ENCODE results near the gene SEMA4C.

Gene SEMA4C, protein sequence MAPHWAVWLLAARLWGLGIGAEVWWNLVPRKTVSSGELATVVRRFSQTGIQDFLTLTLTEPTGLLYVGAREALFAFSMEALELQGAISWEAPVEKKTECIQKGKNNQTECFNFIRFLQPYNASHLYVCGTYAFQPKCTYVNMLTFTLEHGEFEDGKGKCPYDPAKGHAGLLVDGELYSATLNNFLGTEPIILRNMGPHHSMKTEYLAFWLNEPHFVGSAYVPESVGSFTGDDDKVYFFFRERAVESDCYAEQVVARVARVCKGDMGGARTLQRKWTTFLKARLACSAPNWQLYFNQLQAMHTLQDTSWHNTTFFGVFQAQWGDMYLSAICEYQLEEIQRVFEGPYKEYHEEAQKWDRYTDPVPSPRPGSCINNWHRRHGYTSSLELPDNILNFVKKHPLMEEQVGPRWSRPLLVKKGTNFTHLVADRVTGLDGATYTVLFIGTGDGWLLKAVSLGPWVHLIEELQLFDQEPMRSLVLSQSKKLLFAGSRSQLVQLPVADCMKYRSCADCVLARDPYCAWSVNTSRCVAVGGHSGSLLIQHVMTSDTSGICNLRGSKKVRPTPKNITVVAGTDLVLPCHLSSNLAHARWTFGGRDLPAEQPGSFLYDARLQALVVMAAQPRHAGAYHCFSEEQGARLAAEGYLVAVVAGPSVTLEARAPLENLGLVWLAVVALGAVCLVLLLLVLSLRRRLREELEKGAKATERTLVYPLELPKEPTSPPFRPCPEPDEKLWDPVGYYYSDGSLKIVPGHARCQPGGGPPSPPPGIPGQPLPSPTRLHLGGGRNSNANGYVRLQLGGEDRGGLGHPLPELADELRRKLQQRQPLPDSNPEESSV

DNA sequence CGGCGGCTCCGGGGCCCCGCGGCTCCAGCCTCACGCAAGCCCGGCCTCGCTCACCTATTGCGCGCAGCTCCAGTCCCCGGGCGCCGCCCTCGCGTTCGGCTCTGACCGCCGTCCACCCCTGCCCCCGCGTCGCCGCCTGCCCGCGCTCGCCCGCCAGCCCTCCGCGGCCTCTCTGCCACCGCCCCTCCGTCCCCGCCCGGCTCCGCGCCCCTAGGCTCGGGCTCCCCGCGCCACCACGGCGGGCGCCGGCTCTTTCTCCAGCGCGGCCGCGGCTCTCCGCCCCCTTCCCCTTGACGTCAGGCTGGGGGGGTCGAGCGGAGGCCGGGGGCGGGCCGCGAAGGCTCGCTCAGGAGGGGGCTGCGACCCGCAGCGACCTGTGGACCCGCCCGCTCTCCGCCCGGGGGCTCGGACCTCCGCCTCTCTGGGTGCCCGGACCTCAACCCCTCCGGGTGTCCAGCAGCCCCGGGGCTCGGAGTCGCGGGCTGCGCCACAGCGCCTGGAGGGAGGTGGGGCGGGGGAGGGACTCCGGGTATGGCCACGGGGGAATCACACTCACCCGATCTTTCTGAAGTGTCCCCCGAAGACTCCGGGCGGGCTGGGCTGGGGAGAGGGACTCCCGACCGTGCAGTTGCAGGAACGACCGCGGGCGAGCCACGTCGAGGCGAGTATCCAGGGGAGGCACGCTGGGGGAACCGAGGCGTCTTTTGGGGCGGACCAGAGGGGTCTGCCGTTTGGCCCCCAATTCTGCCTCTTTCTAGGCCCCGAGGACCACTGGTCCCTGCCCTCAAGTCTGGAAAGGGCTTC, at the start of gene SEMA4C:
Gene SEMA4C, minus strand, starts transcription at position 259 of the 804 bp plus-strand sequence. CDS start 2,194 bp downstream, outside the sequence.
- DNase-seq (ENCODE audit: low spot score): no peak

DNA sequence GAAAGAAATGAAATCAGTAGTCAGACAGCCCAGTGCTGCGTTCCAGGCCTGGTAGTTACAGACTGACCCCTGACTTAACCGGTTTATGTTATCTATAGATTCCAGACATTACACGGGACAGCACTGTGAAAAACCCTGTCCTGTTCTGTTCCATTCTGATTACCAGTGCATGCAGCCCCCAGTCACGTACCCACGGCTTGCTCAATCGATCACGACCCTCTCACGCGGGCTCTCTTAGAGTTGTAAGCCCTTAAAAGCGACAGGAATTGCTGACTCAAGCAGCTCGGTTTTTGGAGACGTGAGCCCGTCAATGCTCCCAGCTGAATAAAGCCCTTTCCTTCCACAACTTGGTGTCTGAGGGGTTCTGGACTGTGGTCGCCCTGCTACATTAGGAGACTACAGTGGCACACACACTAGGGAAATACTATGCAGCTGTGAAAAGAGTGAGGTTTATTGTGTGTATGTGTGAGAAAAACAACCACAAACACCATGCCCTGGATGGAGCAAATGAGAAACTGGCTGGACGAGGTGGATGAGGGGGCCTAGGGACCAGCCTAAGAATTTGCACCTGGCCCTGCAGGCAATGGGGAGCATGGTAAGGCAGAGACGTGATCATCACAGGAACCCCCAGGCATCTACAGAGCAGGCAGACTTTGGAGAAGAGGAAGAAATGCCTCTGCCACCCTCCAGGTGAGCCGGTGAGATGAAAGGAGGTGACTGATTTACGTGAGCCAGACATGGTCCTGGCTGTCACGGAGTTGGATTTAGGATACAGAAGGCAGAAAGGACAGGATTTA, 49.1 kb upstream of the SEMA4C start:
- DNase-seq (ENCODE audit: low spot score): no peak

DNA sequence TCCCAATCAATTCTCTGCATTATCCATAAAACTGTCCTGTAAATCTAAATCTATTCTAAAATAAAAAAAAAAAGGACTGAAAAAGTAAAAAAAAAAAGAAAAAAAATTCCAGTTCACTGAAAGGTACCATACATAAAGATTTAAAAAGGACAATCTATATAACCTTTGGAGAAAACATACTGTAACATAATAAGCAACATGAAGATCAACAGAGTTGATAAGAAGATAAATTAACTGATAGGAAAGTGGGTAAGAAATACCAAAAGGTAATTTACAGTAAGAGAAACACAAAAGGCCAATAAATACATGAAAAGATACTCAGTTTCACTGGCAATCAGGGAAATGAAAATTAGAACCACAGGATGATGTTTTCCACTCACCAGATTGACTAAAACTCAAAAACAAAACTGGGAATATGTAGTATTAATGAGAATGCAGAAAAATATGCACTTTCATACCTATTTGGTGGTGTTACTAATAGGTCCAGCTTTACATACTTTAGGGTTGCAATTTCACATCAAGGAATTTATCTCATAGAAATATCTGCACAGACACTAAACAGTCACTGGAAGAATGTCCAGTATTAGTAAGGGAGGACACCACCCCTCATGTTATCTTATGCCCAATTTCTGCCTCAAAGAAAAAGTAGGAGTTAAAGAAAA, 48.3 kb upstream of the SEMA4C start:
- DNase-seq (ENCODE audit: low spot score): no peak

DNA sequence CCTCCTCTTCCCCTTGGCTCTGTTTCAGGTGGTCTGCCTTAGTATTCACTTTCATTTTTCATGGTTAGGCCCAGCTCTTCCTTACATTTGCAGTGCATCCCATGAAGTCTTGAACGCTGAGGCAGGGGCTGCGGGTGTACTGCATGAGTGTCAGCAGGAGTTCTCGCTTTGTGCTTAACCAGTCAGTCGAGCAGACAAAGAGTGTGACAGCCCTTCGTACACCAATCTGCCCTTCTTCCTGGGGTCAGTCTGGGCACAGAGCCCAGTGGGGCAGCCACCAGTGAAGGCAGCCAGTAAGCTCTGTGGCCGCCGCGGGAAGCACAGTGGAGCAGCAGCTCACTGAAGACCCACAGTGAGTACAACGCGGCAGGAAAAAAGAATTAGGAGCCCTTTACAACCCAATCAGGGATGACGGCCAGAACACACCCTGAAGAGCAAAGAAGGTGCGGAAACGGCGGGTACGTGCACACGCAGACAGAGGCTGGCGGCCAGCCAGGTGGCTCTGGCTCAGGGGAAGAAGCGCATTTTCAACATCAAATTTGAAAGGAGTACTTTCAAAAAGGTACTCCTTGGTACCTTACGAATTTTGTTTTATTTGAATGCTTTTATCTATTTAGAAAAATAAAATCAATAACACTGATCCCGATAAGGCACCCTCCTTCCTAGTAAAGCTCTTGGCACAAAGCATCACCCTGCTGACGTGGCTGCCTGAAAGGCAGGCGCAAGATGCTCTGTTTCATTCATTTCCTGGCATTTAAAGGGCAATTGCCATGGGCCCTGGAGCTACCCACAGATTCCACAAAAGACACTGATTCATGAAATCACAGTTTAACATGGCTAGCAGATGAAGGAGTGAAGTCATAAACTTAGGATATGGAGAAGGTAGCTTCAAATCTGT, 47.0 kb upstream of the SEMA4C start:
- no peak for DNase-seq (ENCODE audit: low spot score)

DNA sequence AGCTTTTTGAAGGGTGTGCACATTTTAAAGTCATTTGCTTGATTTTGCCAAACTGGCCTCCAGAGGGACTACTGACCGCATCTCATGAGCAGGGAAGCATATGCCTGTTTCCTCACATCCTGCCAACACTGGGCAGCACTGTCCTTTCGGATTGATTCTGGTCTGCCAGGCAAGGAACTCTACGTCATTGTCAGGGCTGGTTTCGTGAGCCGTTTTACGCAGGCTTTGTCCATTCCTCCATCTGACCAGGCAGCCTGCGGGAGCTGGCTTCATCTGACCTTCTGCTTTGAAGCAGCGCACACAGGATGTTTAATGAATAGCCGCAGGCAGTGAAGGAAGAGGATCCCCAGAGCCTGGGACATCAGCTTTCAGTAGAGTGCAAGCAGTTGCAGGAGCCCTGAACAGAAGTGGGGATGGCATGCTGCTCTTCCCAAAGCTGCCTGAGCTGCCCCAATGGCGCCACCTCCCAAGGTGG, 46.3 kb upstream of the SEMA4C start:
- DNase-seq (ENCODE audit: low spot score): no peak

DNA sequence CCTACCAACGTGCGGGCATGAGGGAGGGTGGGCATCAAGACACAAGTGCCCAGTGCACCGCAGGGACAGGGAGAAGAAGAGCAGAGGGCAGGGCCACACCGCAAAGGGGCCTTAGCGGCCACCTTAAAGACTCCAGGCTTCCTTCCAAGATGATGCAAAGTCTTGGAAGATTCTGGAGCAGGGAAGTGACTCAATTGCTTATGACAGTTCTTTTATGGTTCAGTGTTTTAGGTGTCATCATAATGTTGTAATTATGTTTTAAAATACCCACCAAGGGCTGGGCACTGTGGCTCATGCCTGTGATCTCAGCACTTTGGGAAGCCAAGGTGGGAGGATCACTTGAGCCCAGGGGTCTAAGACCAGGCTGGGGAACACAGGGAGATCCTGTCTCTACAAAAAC, 44.5 kb upstream of the SEMA4C start:
- DNase-seq (ENCODE audit: low spot score): no peak

DNA sequence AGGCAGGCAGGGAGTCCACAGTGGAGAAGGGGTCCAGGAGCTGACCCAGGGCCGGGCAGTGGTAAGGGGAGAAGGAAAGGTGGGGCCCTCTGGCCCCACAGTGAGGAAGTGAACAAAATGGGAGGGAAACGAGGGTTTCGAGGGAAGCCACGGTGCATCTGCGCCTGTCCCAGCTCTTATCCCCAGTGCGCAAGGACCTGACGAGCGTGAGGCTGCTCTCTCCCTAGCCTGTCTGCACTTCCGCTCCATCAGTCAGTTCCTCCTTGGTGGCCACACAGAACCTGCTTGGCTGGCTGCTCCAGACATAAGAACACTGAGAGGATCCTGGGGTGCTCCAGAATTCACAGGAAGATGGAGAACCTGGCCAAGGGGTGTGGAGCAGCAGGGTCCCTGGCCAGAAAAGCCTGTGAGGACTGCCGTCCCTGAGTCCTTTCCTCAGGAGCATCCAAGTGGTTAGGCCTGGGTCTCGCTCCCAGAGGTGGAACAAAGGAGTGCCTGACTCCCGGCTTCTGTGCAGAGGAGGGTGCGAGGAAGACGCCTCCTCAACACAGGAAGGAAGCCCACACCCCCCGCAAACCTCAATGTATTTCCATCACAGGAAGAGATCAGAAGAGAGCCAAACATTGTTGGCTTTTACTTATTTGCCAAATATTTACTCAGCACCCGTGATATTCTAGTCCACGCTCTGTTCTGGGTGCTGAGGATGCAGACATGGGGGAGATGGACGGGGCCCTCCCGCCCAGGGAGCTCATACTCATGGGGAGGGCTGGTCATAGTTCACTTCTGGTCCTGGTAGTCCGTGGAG, 43.7 kb upstream of the SEMA4C start:
- no peak for DNase-seq (ENCODE audit: low spot score)

DNA sequence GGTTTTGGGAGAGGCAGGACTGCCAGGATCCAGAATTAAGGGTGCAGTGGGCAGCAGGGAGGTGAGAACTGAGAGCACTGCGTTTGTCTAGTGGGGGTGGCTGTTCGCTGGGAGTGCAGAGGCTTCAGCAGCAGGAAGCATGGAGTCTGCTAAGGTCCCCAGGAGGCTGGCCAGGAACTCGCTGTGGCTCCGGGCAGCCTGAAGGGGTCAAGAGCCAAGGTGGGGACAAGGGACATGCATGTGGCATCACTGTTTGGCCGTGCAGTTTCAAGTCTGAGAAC, 43.2 kb upstream of the SEMA4C start:
- DNase-seq (ENCODE audit: low spot score): no peak

DNA sequence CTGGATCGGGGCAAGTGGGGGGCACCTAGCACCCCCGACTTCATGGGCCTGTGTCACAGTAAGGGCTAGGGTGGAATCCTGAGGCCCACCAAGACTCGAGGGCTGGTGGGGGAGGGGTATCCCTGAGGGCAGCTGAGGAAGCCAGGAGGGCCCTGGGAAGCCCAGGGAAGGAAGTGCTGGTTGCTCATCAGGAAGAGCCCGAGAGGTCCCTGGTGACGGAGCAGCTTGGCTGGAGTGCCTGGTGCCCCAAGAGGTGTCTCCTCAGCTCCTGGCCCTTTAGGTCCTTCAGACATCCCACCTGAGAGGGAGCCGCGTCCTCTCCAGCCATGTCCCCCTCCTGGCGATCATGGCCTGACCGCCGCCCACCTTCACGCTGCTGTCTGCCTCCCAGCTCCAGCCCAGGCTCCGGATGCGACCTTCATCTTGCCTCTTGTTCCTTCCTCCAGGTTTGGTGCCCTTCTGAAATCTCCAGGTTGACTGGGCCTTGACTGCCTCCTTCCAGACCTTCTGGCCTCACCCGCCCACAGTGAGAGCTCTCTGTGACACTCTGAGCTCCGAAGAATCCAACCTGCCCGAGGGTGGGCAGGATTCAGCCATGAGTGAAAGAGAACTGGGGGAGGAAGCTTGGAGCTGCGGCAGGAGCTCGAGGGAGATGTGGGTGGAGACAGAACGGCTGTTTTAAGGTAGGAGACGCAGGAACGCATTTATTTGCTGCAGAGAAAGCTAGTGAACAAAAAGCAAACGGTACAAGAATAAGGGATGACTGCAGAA, 42.7 kb upstream of the SEMA4C start:
- no peak for DNase-seq (ENCODE audit: low spot score)

DNA sequence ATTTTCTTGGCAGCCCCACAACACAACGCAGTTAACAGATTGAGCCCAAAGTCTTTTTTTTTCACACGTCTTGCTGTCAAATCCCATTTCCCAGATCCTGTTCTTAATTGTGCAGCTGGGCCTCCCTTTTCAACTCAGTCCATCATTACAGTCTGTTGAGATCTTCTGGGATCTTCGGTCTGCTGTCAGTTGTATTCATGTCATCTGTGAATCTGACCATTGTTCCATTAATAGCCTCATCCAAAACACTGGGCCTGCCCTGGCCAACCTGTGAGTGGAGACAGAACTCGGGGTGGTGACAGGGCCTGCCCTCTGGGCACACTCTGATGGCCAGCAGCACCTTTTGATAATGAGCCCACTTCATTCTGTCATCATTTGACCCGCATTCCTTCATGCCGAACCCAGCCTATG, 39.7 kb upstream of the SEMA4C start:
- no peak for DNase-seq (ENCODE audit: low spot score)

DNA sequence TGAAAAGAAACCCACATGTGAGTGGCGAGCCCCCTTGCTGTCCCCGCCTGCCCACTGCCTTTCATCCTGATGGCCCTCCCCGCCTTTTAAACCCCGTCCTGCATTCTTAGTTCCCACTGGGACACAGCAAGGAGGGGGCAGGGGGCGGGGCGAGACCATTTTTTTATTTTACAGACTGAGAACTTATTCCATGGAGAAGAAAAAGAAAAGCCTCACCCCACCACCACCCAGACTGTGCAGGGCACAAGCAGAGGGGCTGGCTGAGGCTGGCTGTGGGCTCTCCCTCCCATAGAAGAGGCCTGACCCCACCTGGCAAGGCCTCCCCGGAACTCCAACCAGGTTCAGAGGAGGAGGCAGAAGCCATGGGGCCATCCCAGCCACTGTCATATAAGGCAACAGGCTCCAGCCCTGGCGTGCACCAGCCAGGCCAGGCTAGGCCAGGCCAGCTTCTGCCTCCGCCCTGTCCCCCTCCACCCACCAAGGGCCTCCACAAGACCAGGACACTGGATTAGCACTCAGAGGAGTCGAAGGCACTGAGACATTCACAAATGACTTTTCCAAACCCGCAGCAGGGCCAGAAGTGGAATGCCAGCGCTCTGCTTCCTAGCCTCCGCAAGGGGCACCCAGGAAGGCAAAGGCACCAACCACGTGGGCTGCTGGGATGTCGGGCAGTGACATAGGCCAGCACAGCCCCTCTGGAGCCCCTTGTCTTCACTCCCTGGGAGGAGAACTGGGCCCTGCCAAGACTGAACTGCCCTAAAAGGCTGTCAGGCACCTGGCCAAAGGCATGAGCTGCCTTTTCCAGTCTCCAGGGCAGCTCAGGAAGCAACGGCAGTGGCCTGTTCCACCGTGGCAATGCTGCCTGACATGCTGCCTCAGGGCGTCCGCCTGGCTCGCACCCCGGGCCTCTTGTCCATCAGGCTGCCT, 37.5 kb upstream of the SEMA4C start:
- DNase-seq (ENCODE audit: low spot score): peak; percentile 88

DNA sequence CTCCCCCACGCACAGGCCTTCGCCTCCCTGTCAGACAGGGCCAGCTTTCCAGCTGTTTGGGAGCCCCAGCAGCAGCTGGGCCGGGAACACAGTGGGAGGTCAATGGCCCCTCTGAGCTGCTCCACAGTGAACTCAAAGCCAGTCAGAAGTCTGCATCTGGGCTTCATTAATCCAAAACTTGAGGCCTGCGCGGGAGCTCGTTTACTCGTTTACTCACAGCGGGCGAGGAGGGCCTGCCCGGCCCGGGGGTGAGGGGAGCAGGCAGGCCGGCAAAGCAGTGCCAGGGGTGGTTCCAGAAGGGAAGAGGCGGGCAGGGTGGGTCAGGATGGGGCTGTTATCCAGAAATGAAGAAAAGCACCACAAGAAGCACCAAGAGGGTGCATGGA, 36.8 kb upstream of the SEMA4C start:
- peak; percentile 73 for DNase-seq (ENCODE audit: low spot score)

DNA sequence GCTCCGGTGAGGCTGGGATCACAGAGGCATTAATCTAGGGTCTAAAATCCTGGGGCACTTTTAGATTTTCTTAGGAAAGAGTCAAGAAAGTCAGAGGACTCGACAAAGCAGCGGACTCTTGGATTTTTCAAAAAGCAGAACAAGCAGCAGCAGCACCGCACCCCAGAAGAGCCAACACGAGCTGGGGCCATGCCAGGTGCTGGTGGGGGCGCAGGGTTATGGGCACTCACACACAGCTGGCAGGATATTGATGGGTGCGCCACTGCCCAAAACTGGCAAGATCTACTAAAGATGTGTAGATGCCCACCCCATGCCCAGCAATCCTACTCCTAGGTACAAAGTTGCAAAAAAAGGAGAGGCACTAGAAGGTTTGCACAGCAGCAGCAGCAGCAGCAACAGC, 33.9 kb upstream of the SEMA4C start:
- no peak for DNase-seq (ENCODE audit: low spot score)

DNA sequence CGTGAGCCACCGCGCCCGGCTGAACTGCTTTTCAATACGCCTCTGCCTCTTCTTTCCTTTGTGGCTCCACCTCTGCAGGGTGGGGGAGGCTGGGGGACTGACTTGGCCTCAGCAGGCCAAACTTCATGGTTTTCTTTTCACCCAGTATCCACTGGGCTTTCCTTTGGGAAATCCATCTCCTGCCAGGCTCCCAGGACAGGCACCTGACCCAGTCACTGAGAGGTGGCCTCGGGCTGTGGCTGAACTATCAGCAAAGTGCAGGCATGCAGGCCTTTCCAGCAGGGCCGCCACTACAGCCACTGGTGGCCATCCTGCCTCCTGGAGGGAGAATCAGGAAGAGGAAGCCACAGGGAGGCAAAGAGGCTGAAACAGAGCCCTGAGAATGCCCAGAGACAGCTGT, 33.4 kb upstream of the SEMA4C start:
- DNase-seq (ENCODE audit: low spot score): no peak

DNA sequence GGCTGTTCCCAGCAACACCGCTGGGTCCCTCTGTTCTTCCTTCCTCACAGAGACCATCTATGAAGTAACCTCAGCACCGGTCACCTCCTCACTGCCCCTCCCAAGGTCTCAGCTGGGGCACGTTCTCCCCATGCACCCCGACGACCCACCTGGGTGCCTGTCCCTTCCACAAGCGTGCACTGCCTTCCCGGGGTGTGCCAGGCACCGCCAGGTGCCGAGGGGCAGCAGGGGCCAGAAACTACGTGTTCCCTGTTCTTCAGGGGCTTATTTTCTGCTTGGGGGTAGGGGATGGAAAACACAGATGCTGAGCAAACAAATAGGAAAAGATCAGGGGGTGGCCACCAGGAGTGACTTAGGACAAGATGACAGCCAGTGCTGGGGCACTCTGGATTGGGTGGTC, 30.4 kb upstream of the SEMA4C start:
- no peak for DNase-seq (ENCODE audit: low spot score)

DNA sequence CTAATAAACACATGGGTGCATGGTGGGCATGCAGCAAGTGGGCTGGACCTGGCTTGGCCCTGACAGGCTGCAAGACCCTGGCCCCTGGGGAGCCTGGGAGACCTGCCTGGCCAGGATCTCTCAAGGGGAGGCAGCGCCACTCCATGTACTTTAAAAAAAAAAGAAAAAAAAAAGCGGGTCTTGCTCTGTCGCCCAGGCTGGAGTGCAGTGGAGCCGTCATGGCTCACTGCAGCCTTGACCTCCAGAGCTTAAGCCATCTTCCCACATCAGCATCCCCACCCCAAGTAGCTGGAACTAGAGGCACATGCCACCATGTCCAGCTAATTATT, 29.5 kb upstream of the SEMA4C start:
- no peak for DNase-seq (ENCODE audit: low spot score)

DNA sequence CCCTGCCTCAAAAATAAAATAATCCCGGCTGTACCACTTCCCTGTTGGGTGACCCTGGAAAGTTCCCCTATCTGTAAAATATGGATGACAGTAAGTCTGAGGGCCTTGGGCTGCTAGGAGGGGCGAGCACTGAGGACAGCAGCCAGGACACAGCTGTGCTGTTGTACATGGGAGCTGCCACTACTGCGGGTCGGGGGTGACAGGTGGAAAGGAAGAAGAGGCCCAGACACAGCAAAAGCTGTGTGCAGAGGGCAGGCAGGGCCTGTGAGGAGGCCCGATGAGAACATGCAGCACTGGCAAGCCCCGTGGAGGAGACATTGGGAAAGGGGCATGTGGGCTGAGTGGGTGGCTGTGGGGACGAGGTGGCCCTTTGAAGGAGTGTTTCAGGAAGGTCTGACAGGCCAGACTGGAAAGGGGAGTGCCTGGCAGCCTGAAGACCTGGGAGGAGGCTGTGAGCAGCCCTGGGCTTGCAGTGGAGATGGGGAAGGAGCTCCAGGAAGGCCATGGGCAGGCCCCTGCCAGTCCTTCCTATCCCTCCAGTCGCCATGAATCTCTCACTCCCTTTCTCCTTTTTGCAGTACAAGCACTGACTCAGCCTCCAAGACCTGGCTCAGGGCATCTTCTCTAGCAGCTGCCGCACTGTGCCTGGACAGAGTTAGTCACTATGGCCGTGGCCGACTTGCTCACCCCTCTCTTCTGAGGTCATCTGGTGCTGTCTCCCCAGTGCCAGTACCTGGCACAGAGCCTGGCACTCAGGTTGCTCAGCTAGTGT, 28.9 kb upstream of the SEMA4C start:
- DNase-seq (ENCODE audit: low spot score): no peak

Data from iPS-NIHi11 (cell line).